Colonic mucosa (tissue), 4 donors: ENCODE measurements around the gene ARL6IP4. TPM values are rescaled to one million over a fixed set of nuclear protein-coding genes. Genes with fewer than 3 reads are reported as not detected.

ENCODE experiments used
- DNase-seq: peaks from one replicate; pipeline ENCODE4 v3.0.0-alpha.2; 2020
- H3K27ac ChIP-seq: fragments of 200-600 bp; one replicate; pipeline ENCODE4 v1.8.0; 2021
- H3K27me3 ChIP-seq: fragments of 200-600 bp; one replicate; pipeline ENCODE4 v1.8.0; 2021
- H3K36me3 ChIP-seq: fragments of 200-600 bp; one replicate; pipeline ENCODE4 v1.8.0; 2021
- H3K4me1 ChIP-seq: fragments of 200-600 bp; one replicate; pipeline ENCODE4 v1.8.0; 2021; ENCODE audit warnings: mild to moderate bottlenecking
- H3K4me3 ChIP-seq: fragments of 200-600 bp; one replicate; pipeline ENCODE4 v1.8.0; 2021
- H3K9ac ChIP-seq, 2 donors: one replicate each; pipeline ENCODE4 v1.7.0; 2013; ENCODE audit warnings: control low read depth in 2 of 2, low read depth in 2 of 2, low read length in 2 of 2
- H3K9me3 ChIP-seq: fragments of 200-600 bp; one replicate; pipeline ENCODE4 v1.8.0; 2021
- CTCF ChIP-seq: fragments of 200-600 bp; IDR thresholded peaks from one replicate; pipeline ENCODE4 v1.8.0; 2022; ENCODE audit warnings: antibody characterized with exemption, mild to moderate bottlenecking
- intact Hi-C: fragments of 100-400 bp; cut with DNase I; formaldehyde crosslinking; loops from one replicate; pipeline ENCODE4 v1.14.1; 2022
- total RNA-seq, 2 donors: library from RNA; stranded (reverse); fragmentation: NEBNext Ultra II Directional in 1 of 2; extraction: Animal tissue kit (Norgen Biotek cat#: 25700) in 1 of 2; gene quantifications; one replicate each; pipeline ENCODE4 v1.2.1, GENCODE V29; 2021
- donor health status: healthy.
- donor health status: DM: no; HTN: no; CAD: no.
- donor health status: DM: no; HTN: no; CAD: no.

Gene ARL6IP4
- total RNA-seq, 2 donors from 2014 or later = 130 to 192 TPM

- Histone ChIP-seq H3K27me3 (no peaks in the 10 kb centered on the region), H3K9ac (peak overlapping the region in 1 of 2 donors; percentile 34), H3K36me3 (no peaks in the 10 kb centered on the region), H3K9me3 (no peaks in the 10 kb centered on the region), H3K4me3 (no peak overlapping the region), H3K27ac (no peak overlapping the region), H3K4me1 (peaks cover 13% of the 10 kb centered on the region)
- DNase-seq = no peak
- intact Hi-C loops = loop anchor here (5.0 kb wide), 1 partner anchor 253 kb away; no protein-coding TSS in a partner anchor
- TF ChIP-seq CTCF = no peak
Observed at GRCh38 chr12:122984612-122985337, 4.3 kb downstream of the ARL6IP4 start.

- Histone ChIP-seq H3K27me3 (no peaks in the 10 kb centered on the region), H3K36me3 (no peaks in the 10 kb centered on the region)
Observed at GRCh38 chr12:122985338-122986257, 5.1 kb downstream of the ARL6IP4 start.

GRCh38 chr12:122986258-122986871, 5.9 kb downstream of the ARL6IP4 start:
- no peaks in the 10 kb centered on the region for H3K9me3 ChIP-seq
- no peak overlapping the region for H3K9ac ChIP-seq
- H3K27me3 ChIP-seq = no peaks in the 10 kb centered on the region
- no peak for DNase-seq
- peaks cover 10% of the 10 kb centered on the region for H3K4me1 ChIP-seq
- intact Hi-C loops = no loop called here
- no peaks in the 10 kb centered on the region for H3K36me3 ChIP-seq
- no peak for TF ChIP-seq CTCF
- H3K4me3 ChIP-seq = no peak overlapping the region
- H3K27ac ChIP-seq = no peak overlapping the region

More at GRCh38 chr12:122985338-122986257, 5.1 kb downstream of the ARL6IP4 start:
- H3K4me1 ChIP-seq = peaks cover 12% of the 10 kb centered on the region
- DNase-seq = no peak
- no peaks in the 10 kb centered on the region for H3K9me3 ChIP-seq
- TF ChIP-seq CTCF = no peak
- intact Hi-C loops = no loop called here
- H3K27ac ChIP-seq = no peak overlapping the region
- H3K4me3 ChIP-seq = no peak overlapping the region
- peak overlapping the region in 1 of 2 donors; percentile 19 for H3K9ac ChIP-seq

GRCh38 chr12:122987086-122987951, 6.8 kb downstream of the ARL6IP4 start:
- no peaks in the 10 kb centered on the region for H3K27me3 ChIP-seq
- TF ChIP-seq CTCF = no peak
- H3K9ac ChIP-seq = no peak overlapping the region
- H3K36me3 ChIP-seq = no peaks in the 10 kb centered on the region
- intact Hi-C loops = no loop called here
- H3K4me3 ChIP-seq = no peak overlapping the region
- no peaks in the 10 kb centered on the region for H3K9me3 ChIP-seq
- peaks cover under 1% of the 10 kb centered on the region for H3K4me1 ChIP-seq
- DNase-seq = no peak
- H3K27ac ChIP-seq = no peak overlapping the region

GRCh38 chr12:122988036-122988435, 7.6 kb downstream of the ARL6IP4 start:
- Histone ChIP-seq H3K27ac (no peak overlapping the region), H3K4me1 (no peaks in the 10 kb centered on the region), H3K4me3 (no peak overlapping the region), H3K36me3 (no peaks in the 10 kb centered on the region), H3K9ac (no peak overlapping the region), H3K9me3 (no peaks in the 10 kb centered on the region), H3K27me3 (no peaks in the 10 kb centered on the region)
- intact Hi-C loops = no loop called here
- no peak for DNase-seq
- no peak for TF ChIP-seq CTCF
